ENCODE measurements around the gene FHIT.

DNA sequence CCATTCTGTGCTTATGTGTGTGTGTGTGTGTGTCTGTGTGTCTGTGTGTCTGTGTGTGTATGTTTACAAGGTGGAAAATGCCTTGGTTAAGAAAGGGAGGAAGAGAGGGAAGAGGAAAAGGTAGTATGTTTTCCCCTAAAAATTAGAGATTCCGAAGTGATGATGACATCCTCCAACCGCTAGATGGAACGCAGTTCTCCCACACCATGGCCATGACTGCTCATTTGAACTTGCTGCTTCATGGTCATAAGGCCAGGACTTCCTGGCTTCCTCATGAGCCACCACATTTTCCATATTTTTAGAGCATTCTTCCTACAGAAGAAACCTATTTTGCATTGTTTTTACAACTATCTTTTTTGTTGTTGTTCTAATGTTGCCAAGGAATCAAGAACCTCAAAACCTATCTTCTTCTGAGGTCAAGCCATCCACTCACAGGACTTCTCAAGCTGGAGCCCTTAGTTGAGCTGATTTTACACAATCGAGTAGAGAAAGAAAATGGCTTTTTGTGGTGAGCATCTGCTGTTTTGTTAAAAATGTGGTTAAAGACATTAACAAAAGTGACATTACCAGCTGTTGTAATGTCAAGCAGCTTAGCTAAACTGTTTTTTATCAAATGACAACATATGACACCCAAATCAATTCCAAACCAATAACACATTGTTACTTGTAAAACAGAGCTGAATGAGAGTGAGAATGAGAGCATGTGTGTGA is 1091.0 kb downstream of the FHIT start:
- TF ChIP-seq, protein P1, sequence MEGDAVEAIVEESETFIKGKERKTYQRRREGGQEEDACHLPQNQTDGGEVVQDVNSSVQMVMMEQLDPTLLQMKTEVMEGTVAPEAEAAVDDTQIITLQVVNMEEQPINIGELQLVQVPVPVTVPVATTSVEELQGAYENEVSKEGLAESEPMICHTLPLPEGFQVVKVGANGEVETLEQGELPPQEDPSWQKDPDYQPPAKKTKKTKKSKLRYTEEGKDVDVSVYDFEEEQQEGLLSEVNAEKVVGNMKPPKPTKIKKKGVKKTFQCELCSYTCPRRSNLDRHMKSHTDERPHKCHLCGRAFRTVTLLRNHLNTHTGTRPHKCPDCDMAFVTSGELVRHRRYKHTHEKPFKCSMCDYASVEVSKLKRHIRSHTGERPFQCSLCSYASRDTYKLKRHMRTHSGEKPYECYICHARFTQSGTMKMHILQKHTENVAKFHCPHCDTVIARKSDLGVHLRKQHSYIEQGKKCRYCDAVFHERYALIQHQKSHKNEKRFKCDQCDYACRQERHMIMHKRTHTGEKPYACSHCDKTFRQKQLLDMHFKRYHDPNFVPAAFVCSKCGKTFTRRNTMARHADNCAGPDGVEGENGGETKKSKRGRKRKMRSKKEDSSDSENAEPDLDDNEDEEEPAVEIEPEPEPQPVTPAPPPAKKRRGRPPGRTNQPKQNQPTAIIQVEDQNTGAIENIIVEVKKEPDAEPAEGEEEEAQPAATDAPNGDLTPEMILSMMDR (IDR thresholded peaks at IDR 0.05): no peak
- TF ChIP-seq POLR2A (IDR thresholded peaks at IDR 0.05): no peak
